H1 (cell line): ENCODE results near the gene LDAH. TPM values are rescaled to one million over a fixed set of nuclear protein-coding genes. Genes with fewer than 3 reads are reported as not detected.

Experiments used
- JUN ChIP-seq: IDR thresholded peaks from 2 replicates; pipeline ENCODE4 v1.6.1; 2011; ENCODE audit warnings: low read depth, mild to moderate bottlenecking, improper control_type of control experiment, low read length
- SP1 ChIP-seq: IDR thresholded peaks from 2 replicates; pipeline ENCODE4 v1.6.1; 2011; ENCODE audit warnings: low read depth, low read length
- TEAD4 ChIP-seq: IDR thresholded peaks from 2 replicates; pipeline ENCODE4 v1.6.1; 2012; ENCODE audit warnings: low read depth, low read length, inconsistent platforms, mixed read lengths
- polyA plus RNA-seq, 7 experiments: library from polyadenylated mRNA; depleted of rRNA in 3 of 7; stranded (reverse) in 5 of 7; unstranded in 2 of 7; fragments of >200 nt in 5 of 7; fragments of 200-250 nt in 2 of 7; gene quantifications; 1 replicate in 5 of 7; 2 replicates in 1 of 7; 4 replicates in 1 of 7; pipeline versions ENCODE4 v1.2.1 to v1.2.3, GENCODE V29; 2011 to 2013; ENCODE audit warnings: missing spikeins in 2 of 7, mixed read lengths in 2 of 7
- total RNA-seq: library from RNA; stranded (reverse); fragmentation: NEBNext Ultra II Directional; extraction: Animal tissue kit (Norgen Biotek cat#: 25700); gene quantifications from 2 replicates; pipeline ENCODE4 v1.2.1, GENCODE V29; 2021
- TF ChIP-seq, protein P1 (sequence below): IDR thresholded peaks from 2 replicates; pipeline ENCODE4 v1.6.1; 2012; ENCODE audit warnings: inconsistent platforms

Gene LDAH
- total and polyA plus RNA-seq, 2 of the 8 experiments (the other 6 are each of a cell fraction or from before 2014, with no cell fraction given) = 10.9 to 26.3 TPM

DNA sequence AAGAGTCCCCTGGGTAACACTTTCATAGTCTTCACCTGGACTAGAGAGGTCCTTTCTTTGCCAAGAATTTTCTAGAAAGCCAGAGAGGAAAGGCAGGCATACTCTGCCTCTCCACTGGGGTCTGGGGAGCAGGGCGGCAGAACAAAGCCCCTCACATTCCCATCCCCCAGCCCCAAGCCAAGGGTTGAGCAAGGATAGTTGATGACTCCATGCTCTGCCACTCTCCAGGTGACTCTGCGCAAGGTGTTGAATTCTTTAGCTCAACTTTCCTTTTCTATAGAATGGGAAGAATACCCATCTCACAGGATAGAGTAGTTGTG lies 158.9 kb downstream of the LDAH start (continued):
- TF ChIP-seq SP1 (no peak), TEAD4 (no peak), JUN (no peak)
- TF ChIP-seq, protein P1, sequence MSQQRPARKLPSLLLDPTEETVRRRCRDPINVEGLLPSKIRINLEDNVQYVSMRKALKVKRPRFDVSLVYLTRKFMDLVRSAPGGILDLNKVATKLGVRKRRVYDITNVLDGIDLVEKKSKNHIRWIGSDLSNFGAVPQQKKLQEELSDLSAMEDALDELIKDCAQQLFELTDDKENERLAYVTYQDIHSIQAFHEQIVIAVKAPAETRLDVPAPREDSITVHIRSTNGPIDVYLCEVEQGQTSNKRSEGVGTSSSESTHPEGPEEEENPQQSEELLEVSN = no peak
- TF ChIP-seq, all 59 proteins: peak for 0
